Measurements from ENCODE around the gene LCN2.

LCN2 gene

DNA sequence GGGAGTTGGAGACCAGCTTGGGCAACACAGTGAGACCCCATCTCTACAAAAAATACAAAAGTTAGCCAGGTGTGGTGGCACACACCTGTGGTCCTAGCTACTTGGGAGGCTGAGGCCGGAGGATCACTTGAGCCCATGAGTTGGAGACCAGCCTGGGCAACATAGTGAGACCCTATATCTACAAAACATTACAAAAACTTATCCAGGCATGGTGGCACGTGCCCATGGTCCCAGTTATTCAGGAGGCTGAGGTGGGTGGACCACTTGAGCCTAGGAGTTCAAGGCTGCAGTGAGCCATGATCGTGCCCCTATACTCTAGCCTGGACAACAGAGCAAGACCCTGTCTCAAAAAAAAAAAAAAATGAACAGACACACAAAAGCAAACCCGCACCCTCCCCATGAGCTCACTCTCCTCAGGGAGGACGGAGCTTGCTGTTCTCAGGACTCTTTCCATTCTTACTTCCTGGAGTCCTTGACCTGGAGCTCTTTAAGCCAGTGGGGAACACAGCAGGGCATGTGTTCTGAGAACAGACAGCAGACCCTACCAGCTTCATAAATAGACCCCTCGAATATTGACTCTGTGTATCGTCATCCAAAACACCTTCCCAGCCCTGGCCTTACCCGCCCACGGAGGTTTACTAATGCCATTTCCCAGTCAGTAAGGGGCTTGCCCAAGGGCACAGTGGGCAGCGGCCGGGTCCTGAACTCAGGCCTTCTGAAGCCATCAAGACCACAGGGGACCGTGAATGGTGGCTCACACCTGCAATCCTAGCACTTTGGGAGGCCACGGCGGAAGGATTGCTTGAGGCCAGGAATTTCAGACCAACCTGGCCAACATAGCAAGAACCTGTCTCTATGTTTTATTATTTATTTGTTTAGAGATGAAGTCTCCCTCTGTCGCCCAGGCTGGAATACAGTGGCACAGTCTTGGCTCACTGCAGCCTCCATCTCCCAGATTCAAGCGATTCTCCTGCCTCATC is 32.9 kb upstream of the LCN2 start:
- Histone ChIP-seq H3K18ac (ENCODE audit: low read length) (no peak overlapping the region), H3K9me3 (ENCODE audit: insufficient read depth, low read depth, low read length) (peaks cover 4% of the 10 kb centered on the region), H4K8ac (ENCODE audit: low read depth, low read length) (no peak overlapping the region), H2AFZ (ENCODE audit: insufficient read depth, low read length, poor library complexity) (no peak overlapping the region), H3K4me2 (ENCODE audit: low read length) (no peak overlapping the region), H3K23ac (ENCODE audit: low read length) (no peak overlapping the region), H3K79me1 (ENCODE audit: low read length) (no peaks in the 10 kb centered on the region), H3K4ac (ENCODE audit: low read depth, low read length) (no peak overlapping the region), H3K36me3 (ENCODE audit: control insufficient read depth in 1 of 2, insufficient read depth in 2 of 2, low read length in 2 of 2) (peaks cover 24% of the 10 kb centered on the region in 2 experiments), H3K27me3 (ENCODE audit: insufficient read depth, low read length) (no peaks in the 10 kb centered on the region), H4K12ac (ENCODE audit: low read depth, low read length) (no peak overlapping the region), H2BK12ac (ENCODE audit: low read length) (no peak overlapping the region), H2AK5ac (ENCODE audit: low read length) (no peak overlapping the region), H3K4me1 (ENCODE audit: control insufficient read depth in 1 of 2, insufficient read depth in 2 of 2, low read length in 2 of 2) (no peaks in the 10 kb centered on the region), H3K4me3 (ENCODE audit: low read depth, low read length) (no peak overlapping the region), H3K79me2 (ENCODE audit: control insufficient read depth, insufficient read depth, low read length, poor library complexity) (no peaks in the 10 kb centered on the region), H3K14ac (ENCODE audit: low read length) (no peak overlapping the region), H2BK5ac (ENCODE audit: low read depth, low read length, poor library complexity) (no peak overlapping the region), H2BK120ac (ENCODE audit: insufficient read depth, low read length, poor library complexity) (no peak overlapping the region), H4K91ac (ENCODE audit: low read depth, low read length) (no peak overlapping the region), H3K9ac (ENCODE audit: low read length) (no peak overlapping the region), H3K27ac (ENCODE audit: low read depth, low read length) (no peak overlapping the region)
- no peak for DNase-seq
- WGBS (ENCODE audit: extremely low coverage, insufficient coverage, insufficient read length): no CpG with 5 or more reads among the region's 16 CpGs

DNA sequence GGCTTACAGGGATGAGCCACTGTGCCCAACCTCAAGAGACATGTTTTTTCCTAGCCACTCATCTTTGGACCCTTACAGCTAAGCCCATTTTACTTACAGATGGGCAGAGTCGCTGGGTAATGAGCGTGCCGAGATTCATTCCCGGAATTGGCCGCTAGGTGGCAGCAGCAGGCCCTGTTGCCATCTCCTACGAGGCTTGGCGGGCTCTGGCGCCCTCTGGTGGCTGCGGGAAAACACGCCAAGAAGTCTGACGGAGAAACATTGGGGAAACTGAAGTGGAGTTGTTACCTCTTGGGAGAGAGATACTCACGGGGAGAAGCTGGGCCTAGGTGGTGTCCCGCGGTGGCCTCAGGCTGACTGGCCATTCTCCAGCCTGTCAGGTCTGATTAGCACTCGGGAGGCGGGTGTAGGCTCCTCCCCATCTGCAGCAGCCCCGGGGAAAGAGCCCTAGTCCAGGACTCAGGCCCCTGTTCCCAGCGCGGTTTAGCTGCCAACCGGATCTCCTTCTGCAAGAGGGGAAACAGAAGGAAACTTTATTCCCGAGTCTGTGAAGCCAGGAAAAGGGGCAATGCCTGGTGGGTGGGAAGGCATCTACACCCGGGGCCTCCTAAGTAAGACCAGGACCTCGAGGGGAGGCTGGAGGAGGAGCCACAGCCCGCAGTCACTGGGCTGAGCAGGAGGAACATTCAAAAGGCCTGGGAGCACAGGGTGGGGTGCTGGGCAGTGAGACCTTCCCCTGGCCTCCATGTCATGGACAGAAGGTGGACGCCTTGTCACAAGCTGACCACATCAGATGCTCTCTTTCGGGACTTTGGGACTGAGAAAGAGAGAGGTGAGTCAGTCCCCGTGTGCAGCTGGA is 31.4 kb upstream of the LCN2 start:
- Histone ChIP-seq H3K4me3 (ENCODE audit: low read depth, low read length) (no peak overlapping the region), H2BK12ac (ENCODE audit: low read length) (no peak overlapping the region), H3K4ac (ENCODE audit: low read depth, low read length) (no peak overlapping the region), H3K36me3 (ENCODE audit: control insufficient read depth in 1 of 2, insufficient read depth in 2 of 2, low read length in 2 of 2) (peaks cover 36% of the 10 kb centered on the region in 2 experiments), H3K79me2 (ENCODE audit: control insufficient read depth, insufficient read depth, low read length, poor library complexity) (no peaks in the 10 kb centered on the region), H3K27me3 (ENCODE audit: insufficient read depth, low read length) (no peaks in the 10 kb centered on the region), H2AK5ac (ENCODE audit: low read length) (no peak overlapping the region), H2AFZ (ENCODE audit: insufficient read depth, low read length, poor library complexity) (no peak overlapping the region), H3K27ac (ENCODE audit: low read depth, low read length) (no peak overlapping the region), H2BK120ac (ENCODE audit: insufficient read depth, low read length, poor library complexity) (no peak overlapping the region), H4K91ac (ENCODE audit: low read depth, low read length) (no peak overlapping the region), H3K14ac (ENCODE audit: low read length) (no peak overlapping the region), H3K23ac (ENCODE audit: low read length) (no peak overlapping the region), H3K79me1 (ENCODE audit: low read length) (no peaks in the 10 kb centered on the region), H3K4me2 (ENCODE audit: low read length) (peak overlapping the region; percentile 32), H4K8ac (ENCODE audit: low read depth, low read length) (no peak overlapping the region), H3K9ac (ENCODE audit: low read length) (no peak overlapping the region), H3K9me3 (ENCODE audit: insufficient read depth, low read depth, low read length) (peaks cover 4% of the 10 kb centered on the region), H2BK5ac (ENCODE audit: low read depth, low read length, poor library complexity) (no peak overlapping the region), H3K18ac (ENCODE audit: low read length) (no peak overlapping the region), H3K4me1 (ENCODE audit: control insufficient read depth in 1 of 2, insufficient read depth in 2 of 2, low read length in 2 of 2) (no peaks in the 10 kb centered on the region), H4K12ac (ENCODE audit: low read depth, low read length) (no peak overlapping the region)
- no CpG with 5 or more reads among the region's 27 CpGs for WGBS (ENCODE audit: extremely low coverage, insufficient coverage, insufficient read length)
- DNase-seq: peak; percentile 89 to 99

- Histone ChIP-seq H2AFZ (ENCODE audit: insufficient read depth, low read length, poor library complexity) (no peak overlapping the region), H3K27ac (ENCODE audit: low read depth, low read length) (no peak overlapping the region), H3K9me3 (ENCODE audit: insufficient read depth, low read depth, low read length) (peaks cover 4% of the 10 kb centered on the region), H4K8ac (ENCODE audit: low read depth, low read length) (no peak overlapping the region), H3K9ac (ENCODE audit: low read length) (no peak overlapping the region), H2BK12ac (ENCODE audit: low read length) (no peak overlapping the region), H3K4me2 (ENCODE audit: low read length) (no peak overlapping the region), H3K23ac (ENCODE audit: low read length) (no peak overlapping the region), H3K4me1 (ENCODE audit: control insufficient read depth in 1 of 2, insufficient read depth in 2 of 2, low read length in 2 of 2) (no peaks in the 10 kb centered on the region), H3K4ac (ENCODE audit: low read depth, low read length) (no peak overlapping the region), H2BK5ac (ENCODE audit: low read depth, low read length, poor library complexity) (no peak overlapping the region), H3K79me1 (ENCODE audit: low read length) (no peaks in the 10 kb centered on the region), H3K14ac (ENCODE audit: low read length) (no peak overlapping the region), H4K91ac (ENCODE audit: low read depth, low read length) (no peak overlapping the region), H3K79me2 (ENCODE audit: control insufficient read depth, insufficient read depth, low read length, poor library complexity) (no peaks in the 10 kb centered on the region), H2BK120ac (ENCODE audit: insufficient read depth, low read length, poor library complexity) (no peak overlapping the region), H3K36me3 (ENCODE audit: control insufficient read depth in 1 of 2, insufficient read depth in 2 of 2, low read length in 2 of 2) (peaks cover 38 to 39% of the 10 kb centered on the region in 2 experiments), H3K18ac (ENCODE audit: low read length) (no peak overlapping the region), H2AK5ac (ENCODE audit: low read length) (no peak overlapping the region), H3K4me3 (ENCODE audit: low read depth, low read length) (no peak overlapping the region), H3K27me3 (ENCODE audit: insufficient read depth, low read length) (no peaks in the 10 kb centered on the region), H4K12ac (ENCODE audit: low read depth, low read length) (no peak overlapping the region)
- WGBS (ENCODE audit: extremely low coverage, insufficient coverage, insufficient read length): no CpG with 5 or more reads among the region's 3 CpGs
- no peak for DNase-seq
Observed at GRCh38 chr9:128118472-128118857, 30.8 kb upstream of the LCN2 start.

- WGBS (ENCODE audit: extremely low coverage, insufficient coverage, insufficient read length): no CpG with 5 or more reads among the region's 15 CpGs
- DNase-seq: no peak
- no peaks in the 10 kb centered on the region for H3K79me1 ChIP-seq (ENCODE audit: low read length)
Observed at GRCh38 chr9:128118971-128119665, 30.1 kb upstream of the LCN2 start.

More at GRCh38 chr9:128118971-128119665, 30.1 kb upstream of the LCN2 start:
- no peak overlapping the region for H4K91ac ChIP-seq (ENCODE audit: low read depth, low read length)
- no peak overlapping the region for H3K4me3 ChIP-seq (ENCODE audit: low read depth, low read length)
- no peak overlapping the region for H2AK5ac ChIP-seq (ENCODE audit: low read length)
- no peak overlapping the region for H2AFZ ChIP-seq (ENCODE audit: insufficient read depth, low read length, poor library complexity)
- no peak overlapping the region for H2BK5ac ChIP-seq (ENCODE audit: low read depth, low read length, poor library complexity)
- H2BK12ac ChIP-seq (ENCODE audit: low read length): no peak overlapping the region
- no peak overlapping the region for H3K27ac ChIP-seq (ENCODE audit: low read depth, low read length)
- no peak overlapping the region for H4K12ac ChIP-seq (ENCODE audit: low read depth, low read length)
- H3K18ac ChIP-seq (ENCODE audit: low read length): no peak overlapping the region
- H3K36me3 ChIP-seq (ENCODE audit: control insufficient read depth in 1 of 2, insufficient read depth in 2 of 2, low read length in 2 of 2): peaks cover 38 to 43% of the 10 kb centered on the region in 2 experiments
- H3K23ac ChIP-seq (ENCODE audit: low read length): no peak overlapping the region
- H3K4me1 ChIP-seq (ENCODE audit: control insufficient read depth in 1 of 2, insufficient read depth in 2 of 2, low read length in 2 of 2): no peaks in the 10 kb centered on the region
- H3K9ac ChIP-seq (ENCODE audit: low read length): no peak overlapping the region
- peaks cover 2% of the 10 kb centered on the region for H3K9me3 ChIP-seq (ENCODE audit: insufficient read depth, low read depth, low read length)
- H3K79me2 ChIP-seq (ENCODE audit: control insufficient read depth, insufficient read depth, low read length, poor library complexity): no peaks in the 10 kb centered on the region
- H2BK120ac ChIP-seq (ENCODE audit: insufficient read depth, low read length, poor library complexity): no peak overlapping the region
- no peak overlapping the region for H3K4me2 ChIP-seq (ENCODE audit: low read length)
- no peak overlapping the region for H4K8ac ChIP-seq (ENCODE audit: low read depth, low read length)
- H3K27me3 ChIP-seq (ENCODE audit: insufficient read depth, low read length): no peaks in the 10 kb centered on the region
- no peak overlapping the region for H3K14ac ChIP-seq (ENCODE audit: low read length)
- no peak overlapping the region for H3K4ac ChIP-seq (ENCODE audit: low read depth, low read length)

All from trophoblast cell (in vitro differentiated cells and primary cell).